Erythroblast (primary cell): ENCODE measurements around the gene HOXB4.

Experiments used
- GATA1 ChIP-seq: IDR thresholded peaks from 2 replicates; pipeline ENCODE4 v1.6.1; 2011; ENCODE audit warnings: low read depth, mild to moderate bottlenecking, control low read depth, low read length, moderate library complexity
- POLR2A ChIP-seq: IDR thresholded peaks from 2 replicates; pipeline ENCODE4 v1.6.1; 2011; ENCODE audit warnings: mild to moderate bottlenecking, low read length

GRCh38 chr17:48582750-48583069 is 4.6 kb upstream of the HOXB4 start:
- TF ChIP-seq POLR2A: no peak
- TF ChIP-seq GATA1: no peak
